Cerebellar cortex (tissue), 1 donor: Measurements from ENCODE around the gene HMGA1.

Source experiments
- DNase-seq: peaks from one replicate; pipeline ENCODE4 v3.0.0-alpha.2; 2015; ENCODE audit warnings: low spot score

The HMGA1 gene

GRCh38 chr6:34292954-34293353, 56.3 kb downstream of the HMGA1 start:
- no peak for DNase-seq

- DNase-seq = no peak
Observed at GRCh38 chr6:34295721-34296120, 59.0 kb downstream of the HMGA1 start.
